Neural progenitor cell (in vitro differentiated cells): ENCODE data around the gene SAPCD2.
"Not testable (repeated sequence)": the region's sequence is repeated elsewhere in the genome, so short reads cannot be mapped to it uniquely, and the experiment has no call there.

ENCODE experiments used
- EZH2 ChIP-seq: fragments of 200-600 bp; sonication (generic); IDR thresholded peaks from 2 replicates; pipeline ENCODE4 v1.6.1; 2017; ENCODE audit warnings: antibody characterized with exemption, mild to moderate bottlenecking, moderate library complexity
- TF ChIP-seq, protein P1 (sequence below): fragments of 200-600 bp; sonication (generic); IDR thresholded peaks from 2 replicates; pipeline ENCODE4 v1.5.1; 2017; ENCODE audit warnings: antibody characterized with exemption, mild to moderate bottlenecking

DNA sequence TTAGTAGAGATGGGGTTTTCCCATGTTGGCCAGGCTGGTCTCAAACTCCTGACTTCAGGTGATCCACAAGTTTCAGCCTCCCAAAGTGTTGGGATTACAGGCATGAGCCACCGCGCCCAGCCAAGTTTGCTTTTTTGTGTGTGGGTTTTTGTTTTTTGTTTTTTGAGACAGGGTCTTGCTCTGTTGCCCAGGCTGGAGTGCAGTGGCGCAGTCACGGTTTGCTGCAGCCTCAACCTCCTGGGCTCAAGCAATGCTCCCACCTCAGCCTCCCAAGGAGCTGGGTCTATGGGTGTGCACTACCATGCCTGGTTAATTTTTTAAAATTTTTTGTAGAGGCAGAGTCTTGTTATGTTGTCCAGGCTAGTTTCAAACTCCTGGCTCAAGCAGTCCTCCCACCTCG lies 36.9 kb downstream of the SAPCD2 start:
- TF ChIP-seq, protein P1, sequence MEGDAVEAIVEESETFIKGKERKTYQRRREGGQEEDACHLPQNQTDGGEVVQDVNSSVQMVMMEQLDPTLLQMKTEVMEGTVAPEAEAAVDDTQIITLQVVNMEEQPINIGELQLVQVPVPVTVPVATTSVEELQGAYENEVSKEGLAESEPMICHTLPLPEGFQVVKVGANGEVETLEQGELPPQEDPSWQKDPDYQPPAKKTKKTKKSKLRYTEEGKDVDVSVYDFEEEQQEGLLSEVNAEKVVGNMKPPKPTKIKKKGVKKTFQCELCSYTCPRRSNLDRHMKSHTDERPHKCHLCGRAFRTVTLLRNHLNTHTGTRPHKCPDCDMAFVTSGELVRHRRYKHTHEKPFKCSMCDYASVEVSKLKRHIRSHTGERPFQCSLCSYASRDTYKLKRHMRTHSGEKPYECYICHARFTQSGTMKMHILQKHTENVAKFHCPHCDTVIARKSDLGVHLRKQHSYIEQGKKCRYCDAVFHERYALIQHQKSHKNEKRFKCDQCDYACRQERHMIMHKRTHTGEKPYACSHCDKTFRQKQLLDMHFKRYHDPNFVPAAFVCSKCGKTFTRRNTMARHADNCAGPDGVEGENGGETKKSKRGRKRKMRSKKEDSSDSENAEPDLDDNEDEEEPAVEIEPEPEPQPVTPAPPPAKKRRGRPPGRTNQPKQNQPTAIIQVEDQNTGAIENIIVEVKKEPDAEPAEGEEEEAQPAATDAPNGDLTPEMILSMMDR = not testable (repeated sequence)
- not testable (repeated sequence) for TF ChIP-seq EZH2
